GM23248 (cell line): Measurements from ENCODE around the gene SERINC3. TPM values are rescaled to one million over a fixed set of nuclear protein-coding genes. Genes with fewer than 3 reads are reported as not detected.

Experiments used
- DNase-seq: peaks from one replicate; pipeline ENCODE4 v3.0.0-alpha.2; 2015
- H2AFZ ChIP-seq: fragments of 200-600 bp; sonication (generic); 2 replicates; pipeline ENCODE4 v1.6.1; 2016; ENCODE audit warnings: antibody characterized with exemption
- H3F3A ChIP-seq: fragments of 200-600 bp; sonication (generic); 2 replicates; pipeline ENCODE4 v1.6.1; 2016; ENCODE audit warnings: mild to moderate bottlenecking, antibody characterized with exemption, mixed run types; ENCODE audit not compliant: insufficient read depth
- H3K27ac ChIP-seq: fragments of 200-600 bp; sonication (generic); 2 replicates; pipeline ENCODE4 v1.5.1; 2016; ENCODE audit warnings: mild to moderate bottlenecking
- H3K27me3 ChIP-seq: fragments of 200-600 bp; sonication (generic); replicated peaks from 2 replicates; pipeline ENCODE4 v1.6.1; 2016; ENCODE audit warnings: mild to moderate bottlenecking; ENCODE audit not compliant: insufficient read depth
- H3K36me3 ChIP-seq: fragments of 200-600 bp; sonication (generic); 2 replicates; pipeline ENCODE4 v1.6.1; 2016; ENCODE audit warnings: low read depth, mild to moderate bottlenecking
- H3K4me1 ChIP-seq: fragments of 200-600 bp; sonication (generic); 2 replicates; pipeline ENCODE4 v1.6.1; 2016; ENCODE audit warnings: mild to moderate bottlenecking; ENCODE audit not compliant: insufficient read depth
- H3K4me2 ChIP-seq: fragments of 200-600 bp; sonication (generic); one replicate; pipeline ENCODE4 v1.6.1; 2016; ENCODE audit warnings: mild to moderate bottlenecking; ENCODE audit not compliant: unreplicated experiment
- H3K4me3 ChIP-seq: fragments of 200-600 bp; sonication (generic); 2 replicates; pipeline ENCODE4 v1.5.1; 2016; ENCODE audit warnings: mild to moderate bottlenecking
- H3K79me2 ChIP-seq: fragments of 200-600 bp; sonication (generic); 2 replicates; pipeline ENCODE4 v1.6.1; 2016; ENCODE audit warnings: mild to moderate bottlenecking; ENCODE audit not compliant: insufficient read depth
- H3K9ac ChIP-seq: fragments of 200-600 bp; sonication (generic); 2 replicates; pipeline ENCODE4 v1.6.1; 2016; ENCODE audit warnings: mild to moderate bottlenecking
- H3K9me2 ChIP-seq: fragments of 200-600 bp; sonication (generic); 2 replicates; pipeline ENCODE4 v1.6.1; 2016; ENCODE audit warnings: mixed run types, mild to moderate bottlenecking, moderate library complexity; ENCODE audit not compliant: insufficient read depth
- H3K9me3 ChIP-seq: fragments of 200-600 bp; sonication (generic); one replicate; pipeline ENCODE4 v1.6.1; 2017; ENCODE audit warnings: low read depth
- H4K20me1 ChIP-seq: fragments of 200-600 bp; sonication (generic); 2 replicates; pipeline ENCODE4 v1.6.0; 2016; ENCODE audit not compliant: insufficient read depth
- EZH2 ChIP-seq: fragments of 200-600 bp; sonication (generic); IDR thresholded peaks from 2 replicates; pipeline ENCODE4 v1.6.1; 2018; ENCODE audit warnings: antibody characterized with exemption, mild to moderate bottlenecking; ENCODE audit not compliant: insufficient read depth, poor library complexity, severe bottlenecking
- EZH2phosphoT487 ChIP-seq: fragments of 200-600 bp; sonication (generic); IDR thresholded peaks from 2 replicates; pipeline ENCODE4 v1.6.1; 2018; ENCODE audit warnings: antibody characterized with exemption, moderate library complexity, mild to moderate bottlenecking, low read depth; ENCODE audit not compliant: insufficient read depth
- WGBS, 2 experiments: methylation state at CpG; one replicate each; pipeline ENCODE4 v1.1.6; 2015 to 2017; ENCODE audit warnings: low lambda C conversion rate in 2 of 2, low coverage in 1 of 2; ENCODE audit errors: missing lambda C conversion rate in 2 of 2; 5-methylcytosine and 5-hydroxymethylcytosine counted together
- in situ Hi-C: fragments of 300-500 bp; cut with MboI; formaldehyde crosslinking; loops from 2 replicates; pipeline ENCODE4 v1.15.0; 2020
- polyA plus RNA-seq: library from polyadenylated mRNA; unstranded; fragments of >200 nt; fragmentation: Nextera tagmentation; extraction: Ambion mirVana; gene quantifications from 2 replicates; pipeline ENCODE4 v1.2.1, GENCODE V29; 2016
- total RNA-seq: library from RNA; depleted of rRNA; stranded (reverse); fragments of >200 nt; shearing (Covaris generic); gene quantifications from 2 replicates; pipeline ENCODE4 v1.2.3, GENCODE V29; 2014

Gene SERINC3
- total and polyA plus RNA-seq, 2 experiments from 2014 or later: 141 to 194 TPM

GRCh38 chr20:44467289-44467883, 54.5 kb downstream of the SERINC3 start:
- Histone ChIP-seq H4K20me1 (no peaks in the 10 kb centered on the region), H3K9me3 (no peaks in the 10 kb centered on the region), H3K36me3 (no peaks in the 10 kb centered on the region), H3K79me2 (no peaks in the 10 kb centered on the region), H3K4me2 (no peak overlapping the region), H3K4me3 (no peak overlapping the region), H3K27ac (no peak overlapping the region), H3K9ac (no peak overlapping the region), H3K9me2 (no peaks in the 10 kb centered on the region), H3F3A (no peaks in the 10 kb centered on the region), H3K4me1 (0 out of 2 replicates have a peak, but pooled peaks cover 4% of the 10 kb centered on the region), H3K27me3 (no peaks in the 10 kb centered on the region), H2AFZ (no peak overlapping the region)
- TF ChIP-seq EZH2: no peak
- TF ChIP-seq EZH2phosphoT487: no peak
- in situ Hi-C loops: loop anchor here (10.0 kb wide), 1 partner anchor 353 kb away; no protein-coding TSS in a partner anchor
- WGBS, 2 experiments: 49 to 53% methylated on average over 12 of the region's 12 CpGs
- DNase-seq: no peak

- Histone ChIP-seq H3K9me3 (no peaks in the 10 kb centered on the region), H3K79me2 (no peaks in the 10 kb centered on the region), H3F3A (no peaks in the 10 kb centered on the region), H3K27ac (no peak overlapping the region), H3K27me3 (no peaks in the 10 kb centered on the region; the same call in 1 of the 2 replicates), H3K36me3 (no peaks in the 10 kb centered on the region), H3K9me2 (no peaks in the 10 kb centered on the region), H3K4me3 (no peak overlapping the region), H2AFZ (no peak overlapping the region), H3K9ac (no peak overlapping the region), H3K4me1 (no peaks in the 10 kb centered on the region), H3K4me2 (no peak overlapping the region), H4K20me1 (no peaks in the 10 kb centered on the region)
- 54% methylated on average over 3 of the region's 3 CpGs for WGBS, 2 experiments
- in situ Hi-C loops: loop anchor here (10.0 kb wide), 1 partner anchor 350 kb away; no protein-coding TSS in a partner anchor
- DNase-seq: no peak
- TF ChIP-seq EZH2 (no peak), EZH2phosphoT487 (no peak)
Observed at GRCh38 chr20:44465001-44465560, 56.8 kb downstream of the SERINC3 start.

- H3K9me2 ChIP-seq: no peaks in the 10 kb centered on the region
- no peak overlapping the region for H3K4me2 ChIP-seq
- H3K27me3 ChIP-seq: no peaks in the 10 kb centered on the region; the same call in 1 of the 2 replicates
- DNase-seq: peak; percentile 28
- TF ChIP-seq EZH2phosphoT487: no peak
- no peak for TF ChIP-seq EZH2
- H3K9me3 ChIP-seq: no peaks in the 10 kb centered on the region
- H3K36me3 ChIP-seq: no peaks in the 10 kb centered on the region
- no peaks in the 10 kb centered on the region for H3K4me1 ChIP-seq
- H2AFZ ChIP-seq: no peak overlapping the region
- no peaks in the 10 kb centered on the region for H3F3A ChIP-seq
- H3K9ac ChIP-seq: no peak overlapping the region
- no peak overlapping the region for H3K4me3 ChIP-seq
- H3K27ac ChIP-seq: no peak overlapping the region
- in situ Hi-C loops: loop anchor here (5.0 to 10.0 kb wide), 3 partner anchors 72 to 350 kb away; no protein-coding TSS in a partner anchor
- H3K79me2 ChIP-seq: no peaks in the 10 kb centered on the region
- 85 to 90% methylated on average over 3 of the region's 3 CpGs for WGBS, 2 experiments
- no peaks in the 10 kb centered on the region for H4K20me1 ChIP-seq
Observed at GRCh38 chr20:44464514-44464913, 57.4 kb downstream of the SERINC3 start.

- Histone ChIP-seq H3K79me2 (no peaks in the 10 kb centered on the region), H3K4me2 (no peak overlapping the region), H3K9me2 (no peaks in the 10 kb centered on the region), H4K20me1 (no peaks in the 10 kb centered on the region), H3F3A (no peaks in the 10 kb centered on the region), H2AFZ (no peak overlapping the region), H3K9ac (no peak overlapping the region), H3K4me1 (no peaks in the 10 kb centered on the region), H3K9me3 (no peaks in the 10 kb centered on the region), H3K27ac (no peak overlapping the region), H3K27me3 (no peaks in the 10 kb centered on the region; the same call in 1 of the 2 replicates), H3K4me3 (no peak overlapping the region), H3K36me3 (no peaks in the 10 kb centered on the region)
- in situ Hi-C loops: loop anchor here (5.0 to 10.0 kb wide), 3 partner anchors 71 to 349 kb away; no protein-coding TSS in a partner anchor
- no peak for TF ChIP-seq EZH2
- no peak for TF ChIP-seq EZH2phosphoT487
- 44 to 46% methylated on average over 4 to 5 of the region's 5 CpGs for WGBS, 2 experiments
- DNase-seq: no peak
Observed at GRCh38 chr20:44463466-44463865, 58.4 kb downstream of the SERINC3 start.
